ENCODE measurements around the gene TOX3. TPM values are rescaled to one million over a fixed set of nuclear protein-coding genes. Genes with fewer than 3 reads are reported as not detected.

The TOX3 gene
- total RNA-seq, 1 donor from 2014 or later: not detected

GRCh38 chr16:52497067-52497816 is 49.7 kb downstream of the TOX3 start:
- H3K27me3 Mint-ChIP-seq (ENCODE audit: low read depth): peaks cover 2% of the 10 kb centered on the region
- TF ChIP-seq CTCF (IDR thresholded peaks at IDR 0.05): no peak
- no peak for DNase-seq (ENCODE audit: low spot score)
- H3K4me3 Mint-ChIP-seq (ENCODE audit: unreplicated experiment): no peak overlapping the region
- no peak overlapping the region for H3K27ac Mint-ChIP-seq (ENCODE audit: unreplicated experiment)
- no peaks in the 10 kb centered on the region for H3K9me3 Mint-ChIP-seq (ENCODE audit: low read depth)
- H3K4me1 Mint-ChIP-seq (ENCODE audit: low read depth): peaks cover 7% of the 10 kb centered on the region
- no peaks in the 10 kb centered on the region for H3K36me3 Mint-ChIP-seq (ENCODE audit: low read depth)

DNA sequence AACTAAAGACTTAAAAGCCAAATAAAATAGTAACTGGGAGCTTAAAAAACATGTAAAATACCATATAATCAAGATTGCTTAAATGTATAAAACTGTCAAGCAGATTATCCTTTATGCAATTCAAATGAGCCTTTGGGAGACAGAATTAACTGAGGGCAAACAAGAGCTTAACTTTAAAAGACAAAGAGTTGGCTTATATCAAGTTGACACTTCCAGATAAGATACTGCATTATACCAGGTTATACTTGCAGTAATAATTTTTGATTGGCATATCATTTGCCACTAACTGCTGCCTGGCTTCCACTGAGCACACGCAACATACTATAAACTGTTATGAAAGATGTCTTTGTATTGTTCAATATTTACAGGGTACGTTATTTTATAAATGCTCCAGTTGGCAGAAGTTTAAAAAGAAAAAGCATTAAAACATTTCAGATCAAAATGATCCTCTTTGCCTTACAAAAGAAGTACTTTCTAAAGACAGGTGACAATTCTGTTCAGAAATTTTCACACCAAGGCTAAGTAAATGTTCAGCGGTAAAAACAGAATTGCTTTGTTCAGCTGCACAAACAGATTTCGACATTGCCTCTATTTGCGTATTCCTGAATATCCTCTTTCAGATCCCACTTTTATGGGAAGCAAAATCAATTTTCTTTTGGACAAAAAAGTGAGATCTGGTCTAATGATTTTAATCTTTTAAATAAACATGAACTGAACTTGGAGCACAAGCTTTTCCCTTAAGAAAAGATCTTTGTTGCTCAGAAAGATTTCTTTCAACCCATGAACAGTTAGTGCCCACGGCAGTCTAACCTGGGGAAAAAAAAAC is 50.7 kb downstream of the TOX3 start:
- no peak overlapping the region for H3K4me3 Mint-ChIP-seq (ENCODE audit: unreplicated experiment)
- peaks cover 2% of the 10 kb centered on the region for H3K27me3 Mint-ChIP-seq (ENCODE audit: low read depth)

GRCh38 chr16:52494621-52495020 is 52.3 kb downstream of the TOX3 start:
- Mint-ChIP-seq H3K4me3 (ENCODE audit: unreplicated experiment) (no peak overlapping the region), H3K27me3 (ENCODE audit: low read depth) (peaks cover 2% of the 10 kb centered on the region), H3K27ac (ENCODE audit: unreplicated experiment) (no peak overlapping the region), H3K36me3 (ENCODE audit: low read depth) (no peaks in the 10 kb centered on the region), H3K4me1 (ENCODE audit: low read depth) (peaks cover 7% of the 10 kb centered on the region), H3K9me3 (ENCODE audit: low read depth) (no peaks in the 10 kb centered on the region)
- TF ChIP-seq CTCF (IDR thresholded peaks at IDR 0.05): no peak
- no peak for DNase-seq (ENCODE audit: low spot score)

More for the DNA sequence above, 50.7 kb downstream of the TOX3 start:
- no peaks in the 10 kb centered on the region for H3K36me3 Mint-ChIP-seq (ENCODE audit: low read depth)
- H3K4me1 Mint-ChIP-seq (ENCODE audit: low read depth): peaks cover 7% of the 10 kb centered on the region
- H3K9me3 Mint-ChIP-seq (ENCODE audit: low read depth): no peaks in the 10 kb centered on the region
- no peak for DNase-seq (ENCODE audit: low spot score)
- no peak overlapping the region for H3K27ac Mint-ChIP-seq (ENCODE audit: unreplicated experiment)
- TF ChIP-seq CTCF (IDR thresholded peaks at IDR 0.05): no peak

- no peak overlapping the region for H3K27ac Mint-ChIP-seq (ENCODE audit: unreplicated experiment)
- no peaks in the 10 kb centered on the region for H3K36me3 Mint-ChIP-seq (ENCODE audit: low read depth)
- no peak for TF ChIP-seq CTCF (IDR thresholded peaks at IDR 0.05)
- no peaks in the 10 kb centered on the region for H3K9me3 Mint-ChIP-seq (ENCODE audit: low read depth)
- no peak overlapping the region for H3K4me3 Mint-ChIP-seq (ENCODE audit: unreplicated experiment)
- peaks cover 2% of the 10 kb centered on the region for H3K27me3 Mint-ChIP-seq (ENCODE audit: low read depth)
- peaks cover 7% of the 10 kb centered on the region for H3K4me1 Mint-ChIP-seq (ENCODE audit: low read depth)
- no peak for DNase-seq (ENCODE audit: low spot score)
Measured at GRCh38 chr16:52494145-52494544, 52.8 kb downstream of the TOX3 start.

DNA sequence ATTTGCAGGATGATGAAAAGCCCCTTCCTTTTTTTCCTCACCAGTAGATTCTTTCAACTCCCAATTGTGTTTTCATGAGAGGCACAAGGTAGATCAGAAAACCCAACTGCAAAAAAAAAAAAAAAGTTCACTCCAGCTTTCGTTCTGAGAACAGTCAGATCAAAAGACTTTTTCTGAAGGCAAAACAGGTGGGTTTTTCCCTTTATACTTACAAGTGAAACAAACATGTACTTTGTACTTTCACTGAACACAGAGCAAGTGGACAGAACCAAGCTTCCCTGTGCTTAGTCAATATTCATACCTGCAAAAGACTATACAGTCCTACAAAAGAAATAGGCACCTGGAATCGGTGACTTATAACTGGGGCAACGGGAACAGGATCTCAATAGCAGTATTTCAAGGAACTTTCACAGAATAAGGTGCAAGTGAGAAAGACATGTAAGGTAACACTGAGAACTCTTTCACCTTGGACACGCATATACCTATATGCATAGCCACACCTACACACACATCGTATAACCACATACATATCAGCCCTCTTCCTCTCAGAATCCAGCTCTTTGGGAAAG is 54.1 kb downstream of the TOX3 start:
- Mint-ChIP-seq H3K4me1 (ENCODE audit: low read depth) (peaks cover 7% of the 10 kb centered on the region), H3K9me3 (ENCODE audit: low read depth) (no peaks in the 10 kb centered on the region), H3K27me3 (ENCODE audit: low read depth) (peaks cover 2% of the 10 kb centered on the region), H3K27ac (ENCODE audit: unreplicated experiment) (no peak overlapping the region), H3K36me3 (ENCODE audit: low read depth) (no peaks in the 10 kb centered on the region), H3K4me3 (ENCODE audit: unreplicated experiment) (no peak overlapping the region)
- TF ChIP-seq CTCF (IDR thresholded peaks at IDR 0.05): no peak
- no peak for DNase-seq (ENCODE audit: low spot score)

All from chondrocyte (in vitro differentiated cells).